HEK293T (cell line): ENCODE measurements around the gene PRPF6.

Source experiments
- CTCF ChIA-PET: fragments of 350-600 bp; formaldehyde crosslinking; extraction: SDS; loops from one replicate; lab custom pipeline; 2021; ENCODE audit warnings: antibody characterized with exemption, inconsistent platforms; lab: Yijun Ruan, JAX
- POLR2A ChIA-PET: fragments of 350-600 bp; formaldehyde crosslinking; extraction: SDS; loops from one replicate; lab custom pipeline; 2020; ENCODE audit warnings: antibody characterized with exemption, inconsistent platforms; lab: Yijun Ruan, JAX
- DNase-seq: peaks from one replicate; pipeline ENCODE4 v3.0.0; 2012; ENCODE audit warnings: mixed read lengths; ENCODE audit errors: extremely low spot score
- ARNT ChIP-seq: fragments of 450-650 bp; IDR thresholded peaks from 2 replicates; pipeline ENCODE4 v1.6.1; 2017; ENCODE audit warnings: mild to moderate bottlenecking
- BHLHE40 ChIP-seq: fragments of 450-650 bp; IDR thresholded peaks from 2 replicates; pipeline ENCODE4 v1.6.1; 2016; ENCODE audit warnings: mild to moderate bottlenecking, moderate library complexity, borderline replicate concordance
- CTBP1 ChIP-seq: fragments of 450-650 bp; IDR thresholded peaks from 2 replicates; pipeline ENCODE4 v1.6.1; 2016; ENCODE audit warnings: borderline replicate concordance
- ELF4 ChIP-seq: fragments of 450-650 bp; IDR thresholded peaks from 2 replicates; pipeline ENCODE4 v1.6.1; 2017; ENCODE audit warnings: antibody characterized with exemption
- FOXA1 ChIP-seq: fragments of 450-650 bp; IDR thresholded peaks from 2 replicates; pipeline ENCODE4 v1.6.1; 2016; ENCODE audit warnings: mild to moderate bottlenecking
- FOXK2 ChIP-seq: fragments of 450-650 bp; IDR thresholded peaks from 2 replicates; pipeline ENCODE4 v1.6.1; 2016; ENCODE audit warnings: mild to moderate bottlenecking
- FOXM1 ChIP-seq: fragments of 450-650 bp; IDR thresholded peaks from 2 replicates; pipeline ENCODE4 v1.6.1; 2017; ENCODE audit warnings: mild to moderate bottlenecking, borderline replicate concordance
- HDGF ChIP-seq: fragments of 450-650 bp; IDR thresholded peaks from 2 replicates; pipeline ENCODE4 v1.6.1; 2017; ENCODE audit warnings: antibody characterized with exemption, borderline replicate concordance
- L3MBTL2 ChIP-seq: fragments of 450-650 bp; conservative IDR thresholded peaks from 2 replicates; pipeline ENCODE4 v1.6.1; 2016; ENCODE audit warnings: mild to moderate bottlenecking
- LEF1 ChIP-seq: fragments of 450-650 bp; IDR thresholded peaks from 2 replicates; pipeline ENCODE4 v1.6.1; 2017; ENCODE audit warnings: mild to moderate bottlenecking, borderline replicate concordance
- NFRKB ChIP-seq: fragments of 450-650 bp; IDR thresholded peaks from 2 replicates; pipeline ENCODE4 v1.6.1; 2016; ENCODE audit warnings: mild to moderate bottlenecking, moderate library complexity
- PKNOX1 ChIP-seq: fragments of 450-650 bp; IDR thresholded peaks from 2 replicates; pipeline ENCODE4 v1.6.1; 2016
- SP1 ChIP-seq: fragments of 450-650 bp; IDR thresholded peaks from 2 replicates; pipeline ENCODE4 v1.6.1; 2017
- SUZ12 ChIP-seq: fragments of 450-650 bp; IDR thresholded peaks from 2 replicates; pipeline ENCODE4 v1.6.1; 2016; ENCODE audit warnings: mild to moderate bottlenecking
- TARDBP ChIP-seq: fragments of 450-650 bp; IDR thresholded peaks from 2 replicates; pipeline ENCODE4 v1.6.1; 2016
- ZNF384 ChIP-seq: fragments of 450-650 bp; IDR thresholded peaks from 2 replicates; pipeline ENCODE4 v1.6.1; 2016

PRPF6 gene

GRCh38 chr20:64043768-64044167 lies 62.8 kb downstream of the PRPF6 start:
- no peak for DNase-seq
- TF ChIP-seq BHLHE40: no peak
- no peak for TF ChIP-seq ELF4
- TF ChIP-seq SUZ12: no peak
- TF ChIP-seq HDGF: no peak
- TF ChIP-seq SP1: no peak
- ChIA-PET POLR2A (interaction anchor here (1.4 kb wide), 1 partner anchor 19 kb away, joined by 4 read pairs; the partner anchor contains the start of gene TCEA2), CTCF (interaction anchor here (1.0 kb wide), 1 partner anchor 63 kb away, joined by 3 read pairs; no protein-coding TSS in a partner anchor)

DNA sequence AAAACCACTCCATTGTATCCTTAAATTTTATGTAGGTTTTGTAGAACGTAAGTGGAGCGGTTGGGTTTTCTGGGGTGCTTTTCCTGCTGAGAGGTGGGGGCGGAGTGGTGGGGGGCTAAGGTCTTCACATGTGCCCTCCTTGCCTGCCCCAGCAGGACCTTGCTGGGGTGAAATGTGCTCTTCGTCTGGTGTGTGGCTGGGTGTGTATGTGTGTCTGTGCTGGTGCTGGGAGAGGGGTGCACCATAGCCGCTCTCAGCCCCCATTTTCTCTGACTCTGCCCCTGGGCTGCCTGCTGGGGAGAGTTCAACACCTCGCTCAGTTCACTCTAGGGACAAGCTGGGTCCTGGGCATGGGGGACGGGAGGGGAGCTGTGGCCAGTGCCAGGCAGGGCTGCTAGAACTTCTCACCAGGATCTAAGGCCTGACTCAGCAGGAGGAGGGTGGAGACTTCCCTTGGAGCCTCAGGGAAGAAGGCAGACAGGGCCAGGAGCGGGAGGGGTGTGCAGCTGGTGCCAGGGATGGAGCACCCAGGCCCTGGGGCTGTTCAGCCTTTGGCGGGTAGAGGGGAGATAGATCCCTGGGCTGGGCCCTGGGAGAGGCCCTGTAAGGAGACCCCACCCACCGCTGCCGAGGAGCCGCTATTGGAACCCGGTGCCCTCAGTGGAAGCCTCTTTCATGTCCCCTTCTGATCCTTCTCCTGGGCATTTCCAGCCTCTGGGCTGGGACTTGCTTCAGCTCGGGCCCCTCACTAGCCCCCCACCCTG lies 63.7 kb downstream of the PRPF6 start:
- DNase-seq: no peak
- ChIA-PET CTCF (interaction anchor here (1.0 kb wide), 1 partner anchor 64 kb away, joined by 3 read pairs; no protein-coding TSS in a partner anchor), POLR2A (interaction anchor here (1.4 kb wide), 1 partner anchor 18 kb away, joined by 4 read pairs; the partner anchor contains the start of gene TCEA2)
- TF ChIP-seq CTBP1: no peak
- no peak for TF ChIP-seq ELF4
- TF ChIP-seq FOXA1: no peak
- no peak for TF ChIP-seq ZNF384
- no peak for TF ChIP-seq LEF1
- no peak for TF ChIP-seq SP1
- TF ChIP-seq SUZ12: no peak
- TF ChIP-seq BHLHE40: no peak
- TF ChIP-seq FOXK2: no peak
- no peak for TF ChIP-seq PKNOX1
- TF ChIP-seq FOXM1: no peak
- TF ChIP-seq L3MBTL2: no peak
- no peak for TF ChIP-seq ARNT
- TF ChIP-seq TARDBP: no peak
- TF ChIP-seq HDGF: no peak
- TF ChIP-seq NFRKB: no peak

DNA sequence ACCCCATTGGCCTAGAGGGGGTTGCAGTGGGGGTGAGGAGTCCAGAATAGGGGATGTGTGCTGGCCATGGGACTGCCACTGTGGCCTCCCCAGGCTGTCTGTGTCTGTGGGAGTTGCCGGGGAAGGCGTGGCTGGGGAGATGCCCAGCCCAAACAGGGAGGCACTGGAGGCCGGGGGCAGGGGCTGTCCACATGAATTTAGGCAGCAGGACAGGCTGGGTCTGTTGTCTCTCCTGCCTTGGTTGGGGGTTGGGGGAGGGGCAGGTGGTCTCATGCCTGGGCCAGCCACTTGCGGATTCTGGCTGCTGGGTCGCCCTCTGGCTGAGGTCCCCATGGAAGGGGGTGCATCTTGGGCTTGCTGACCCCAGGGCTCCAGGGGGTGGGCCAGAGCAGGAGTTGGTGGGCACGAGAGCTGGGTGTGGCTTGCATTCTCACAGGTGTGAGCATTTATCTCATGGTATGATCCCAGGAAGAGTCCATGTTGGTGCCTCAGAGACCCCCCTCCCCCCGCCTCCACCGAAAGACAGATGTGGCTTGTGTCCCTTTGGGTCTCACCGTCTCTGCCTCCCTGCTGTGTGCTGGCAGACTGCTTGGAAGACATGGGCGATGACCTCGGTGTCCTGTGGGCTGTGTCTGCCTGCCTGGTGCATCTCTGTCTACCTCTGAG lies 64.5 kb downstream of the PRPF6 start:
- ChIA-PET POLR2A (no interaction called here), CTCF (no interaction called here)
- no peak for TF ChIP-seq L3MBTL2
- TF ChIP-seq PKNOX1: no peak
- no peak for TF ChIP-seq ELF4
- TF ChIP-seq TARDBP: no peak
- TF ChIP-seq SP1: no peak
- no peak for TF ChIP-seq FOXK2
- no peak for TF ChIP-seq FOXM1
- no peak for TF ChIP-seq CTBP1
- no peak for TF ChIP-seq ARNT
- TF ChIP-seq FOXA1: no peak
- no peak for TF ChIP-seq HDGF
- no peak for TF ChIP-seq ZNF384
- TF ChIP-seq NFRKB: no peak
- no peak for TF ChIP-seq LEF1
- TF ChIP-seq SUZ12: no peak
- no peak for TF ChIP-seq BHLHE40
- DNase-seq: no peak

DNA sequence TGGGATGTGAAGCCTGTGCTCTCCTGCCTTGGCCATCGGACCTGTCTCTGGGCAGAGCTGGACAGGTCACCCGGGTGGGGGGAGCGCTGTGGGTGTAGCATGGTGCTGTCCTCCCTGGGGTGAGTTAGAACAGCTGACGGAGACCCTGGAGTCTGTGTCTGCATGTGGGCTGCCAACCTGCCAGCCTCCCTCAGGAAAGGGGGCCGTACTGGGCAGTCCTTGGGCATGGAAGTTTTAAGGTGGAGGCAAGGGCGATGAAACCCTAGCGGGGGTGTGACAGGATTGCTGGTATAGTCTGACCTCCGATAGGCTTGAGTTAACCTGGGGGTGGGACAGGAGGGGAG lies 66.1 kb downstream of the PRPF6 start:
- TF ChIP-seq FOXK2 (no peak), CTBP1 (no peak)
- ChIA-PET POLR2A (no interaction called here), CTCF (interaction anchor here (1.3 kb wide), 1 partner anchor 9 kb away, joined by 3 read pairs; no protein-coding TSS in a partner anchor)

DNA sequence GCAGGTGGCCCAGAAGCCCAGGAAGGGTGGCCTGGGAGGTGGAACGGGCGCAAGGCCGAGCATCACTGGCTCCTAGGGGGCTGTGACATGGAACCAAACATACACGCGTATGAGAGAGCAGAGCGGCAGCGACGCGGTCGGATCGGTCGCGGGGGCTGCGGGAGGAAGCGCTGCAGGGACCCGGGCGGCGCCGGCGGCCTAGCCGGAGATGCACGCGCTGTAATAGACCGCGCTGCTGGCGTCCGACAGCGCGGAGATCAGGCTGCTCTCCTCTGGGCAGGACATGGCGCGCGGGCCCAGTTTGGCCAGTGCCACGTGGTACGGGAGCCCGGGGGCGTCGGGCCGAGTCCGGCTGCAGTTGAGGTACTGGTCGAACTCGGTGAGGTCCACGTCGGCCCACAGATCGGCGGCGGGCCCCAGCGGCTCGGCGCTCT lies 67.1 kb downstream of the PRPF6 start:
- CTCF ChIA-PET: interaction anchor here (1.3 kb wide), 1 partner anchor 10 kb away, joined by 3 read pairs; no protein-coding TSS in a partner anchor
- POLR2A ChIA-PET: no interaction called here

More for the DNA sequence above, 66.1 kb downstream of the PRPF6 start:
- DNase-seq: no peak

More for the DNA sequence above, 67.1 kb downstream of the PRPF6 start:
- TF ChIP-seq PKNOX1 (no peak), SP1 (no peak), FOXA1 (no peak), TARDBP (no peak), SUZ12 (no peak), ELF4 (no peak), ARNT (no peak), HDGF (no peak), L3MBTL2 (no peak), LEF1 (no peak), ZNF384 (no peak), CTBP1 (no peak)
- DNase-seq: no peak
